Natural killer cell treated with Interleukin-12 subunit alpha and Interleukin-12 subunit beta and Interleukin-15 and Interleukin-18, amount 100 ng/mL, for 72 hours (primary cell): Measurements from ENCODE around the gene RPLP2. TPM values are rescaled to one million over a fixed set of nuclear protein-coding genes. Genes with fewer than 3 reads are reported as not detected.

Source experiments
- ATAC-seq, 2 donors: fragments of 150-1000 bp; cut with Tn5 transposase in 1 of 2; sonication (Bioruptor Pico), chemical (Tn5 transposase) in 1 of 2; 2 replicates each; pipeline ENCODE4 v1.10.0; 2021
- DNase-seq: peaks from one replicate; pipeline ENCODE4 v3.0.0; 2022; ENCODE audit warnings: low spot score
- H3K27ac Mint-ChIP-seq, 2 donors: 1 replicate in 1 of 2; 2 replicates in 1 of 2; pipeline ENCODE4 v1.8.0; 2022; ENCODE audit warnings: mixed read lengths in 2 of 2, mild to moderate bottlenecking in 1 of 2, moderate library complexity in 1 of 2
- H3K27me3 Mint-ChIP-seq, 2 donors: 1 replicate in 1 of 2; 2 replicates in 1 of 2; pipeline ENCODE4 v1.8.0; 2022; ENCODE audit warnings: mixed read lengths in 2 of 2
- H3K36me3 Mint-ChIP-seq: one replicate; pipeline ENCODE4 v1.8.0; 2022; ENCODE audit warnings: mixed read lengths
- H3K4me1 Mint-ChIP-seq, 2 donors: 1 replicate in 1 of 2; 2 replicates in 1 of 2; pipeline ENCODE4 v1.8.0; 2022; ENCODE audit warnings: low read depth in 2 of 2, mixed read lengths in 2 of 2, mild to moderate bottlenecking in 1 of 2
- H3K4me3 Mint-ChIP-seq: one replicate; pipeline ENCODE4 v1.8.0; 2022; ENCODE audit warnings: mixed read lengths
- H3K9me3 Mint-ChIP-seq: 2 replicates; pipeline ENCODE4 v1.8.0; 2022; ENCODE audit warnings: mixed read lengths
- total RNA-seq, 2 donors: library from RNA; stranded (reverse); gene quantifications; one replicate each; pipeline ENCODE4 v1.2.3, GENCODE V29; 2022

Gene RPLP2
- total RNA-seq, 2 donors from 2014 or later, result 1,365 to 2,718 TPM

DNA sequence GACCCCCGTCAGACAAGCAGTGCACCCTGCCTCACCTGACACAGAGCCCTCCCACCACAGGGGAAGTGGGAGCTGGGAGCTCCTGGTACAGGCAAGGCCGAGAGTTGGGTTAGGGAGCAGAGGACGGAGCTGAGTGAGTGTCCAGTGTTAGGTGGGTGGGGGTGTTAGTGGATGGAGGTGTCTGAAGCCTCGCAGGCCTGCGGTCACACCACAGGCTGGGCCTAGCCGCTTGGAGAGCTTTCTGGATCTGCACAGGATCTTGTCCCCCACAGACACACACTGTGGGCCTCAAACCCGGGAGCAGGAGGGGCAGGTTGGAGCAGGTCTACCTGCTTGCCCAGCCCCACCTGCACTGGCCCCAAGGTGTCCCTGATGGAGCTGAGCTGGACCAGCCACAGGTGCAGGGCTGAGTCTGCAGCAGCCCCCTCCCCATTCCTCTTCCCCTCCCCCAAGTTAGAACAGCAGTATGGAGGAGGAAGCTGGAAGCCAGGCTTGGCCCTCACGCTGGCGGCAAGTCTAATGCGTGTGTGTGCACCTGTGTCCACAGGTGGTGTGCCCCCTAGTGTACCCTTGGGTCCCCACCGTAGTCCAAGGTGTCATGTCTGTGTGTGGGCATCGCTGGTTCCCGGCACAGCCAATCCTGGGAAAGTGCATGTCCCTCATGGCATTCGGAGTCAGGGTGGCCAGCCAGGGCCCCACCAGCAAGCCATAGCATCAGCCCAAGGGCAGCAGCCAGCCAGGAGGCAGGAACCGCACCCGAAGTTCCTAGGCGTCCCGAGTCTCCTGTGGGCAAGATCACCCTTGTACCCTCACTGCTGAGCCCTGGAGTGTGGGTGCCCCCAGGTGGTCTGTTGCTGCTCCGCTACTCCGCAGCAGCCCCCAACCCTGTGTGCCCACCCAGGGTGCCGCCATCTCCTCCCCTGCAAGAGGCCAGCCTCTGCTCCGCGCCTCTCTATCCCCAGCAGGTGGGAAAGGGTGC, 30.5 kb upstream of the RPLP2 start:
- ATAC-seq (no peak), DNase-seq (no peak)
- Mint-ChIP-seq H3K4me1 (peaks cover 0 to 15% of the 10 kb centered on the region in 2 donors), H3K4me3 (no peak overlapping the region), H3K9me3 (no peaks in the 10 kb centered on the region), H3K27me3 (no peaks in the 10 kb centered on the region), H3K36me3 (no peaks in the 10 kb centered on the region), H3K27ac (no peak overlapping the region)

DNA sequence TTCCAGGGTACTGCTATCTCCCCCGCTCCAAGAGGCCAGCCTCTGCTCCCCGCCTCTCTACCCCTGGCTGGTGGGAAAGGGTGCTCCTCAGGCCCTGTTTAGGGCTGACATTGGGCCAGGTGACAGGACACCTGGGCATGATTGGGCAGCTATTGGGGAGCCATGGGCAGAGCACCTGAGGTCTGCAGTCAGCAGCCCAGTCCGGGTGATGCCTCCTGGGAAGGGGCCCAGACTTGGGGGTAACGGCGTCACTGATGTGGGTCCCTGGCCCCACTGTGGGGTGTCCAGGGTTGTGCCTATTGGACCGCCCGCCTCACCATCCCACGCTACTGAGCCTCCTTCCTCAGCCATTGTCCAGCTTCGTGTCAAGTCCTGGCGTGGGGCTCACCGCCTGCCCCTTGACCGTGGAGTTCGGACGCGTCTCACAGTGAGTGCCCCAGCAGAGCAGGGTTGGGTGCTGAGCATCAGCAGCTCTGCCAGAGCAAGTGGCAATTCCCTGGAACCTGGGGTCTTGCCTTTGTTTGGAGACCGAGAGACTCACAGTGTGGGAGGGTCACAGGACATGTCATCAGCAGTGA, 29.7 kb upstream of the RPLP2 start:
- Mint-ChIP-seq H3K36me3 (no peaks in the 10 kb centered on the region), H3K4me1 (peaks cover 0 to 11% of the 10 kb centered on the region in 2 donors), H3K4me3 (no peak overlapping the region), H3K27ac (no peak overlapping the region), H3K9me3 (no peaks in the 10 kb centered on the region), H3K27me3 (no peaks in the 10 kb centered on the region)
- DNase-seq (no peak), ATAC-seq (no peak)

- Mint-ChIP-seq H3K36me3 (no peaks in the 10 kb centered on the region), H3K4me1 (peaks cover 0 to 6% of the 10 kb centered on the region in 2 donors), H3K9me3 (no peaks in the 10 kb centered on the region), H3K27me3 (no peaks in the 10 kb centered on the region), H3K4me3 (no peak overlapping the region), H3K27ac (no peak overlapping the region)
- ATAC-seq (no peak), DNase-seq (no peak)
Observed at GRCh38 chr11:782264-783174, 27.2 kb upstream of the RPLP2 start.

DNA sequence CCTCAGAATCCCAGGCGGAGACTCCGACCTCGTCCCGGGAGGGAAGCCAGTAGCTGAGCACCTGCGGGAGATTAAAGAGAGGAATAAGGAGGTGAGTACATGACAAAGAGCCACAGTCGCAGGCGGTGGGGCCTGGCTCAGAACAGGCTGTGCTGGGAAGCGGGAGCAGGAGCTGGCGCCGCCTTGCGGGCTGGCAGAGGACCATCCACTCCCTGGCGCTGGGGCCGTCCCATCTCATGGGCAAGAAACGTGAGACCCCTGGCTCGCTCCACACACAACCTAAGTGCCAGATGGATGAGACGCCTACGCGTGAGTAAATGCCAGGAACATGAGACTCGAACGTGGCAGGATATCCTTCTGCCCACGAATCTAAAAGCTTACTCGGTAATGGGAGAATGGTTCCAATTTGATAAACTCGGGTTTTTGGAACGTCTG, 26.2 kb upstream of the RPLP2 start:
- no peaks in the 10 kb centered on the region for H3K9me3 Mint-ChIP-seq
- H3K27me3 Mint-ChIP-seq, result no peaks in the 10 kb centered on the region
- H3K27ac Mint-ChIP-seq, result no peak overlapping the region
- DNase-seq, result no peak
- ATAC-seq, result no peak
- H3K4me3 Mint-ChIP-seq, result no peak overlapping the region
- no peaks in the 10 kb centered on the region for H3K36me3 Mint-ChIP-seq
- H3K4me1 Mint-ChIP-seq, result peaks cover 0 to 6% of the 10 kb centered on the region in 2 donors

- H3K27ac Mint-ChIP-seq, result no peak overlapping the region
- no peaks in the 10 kb centered on the region for H3K36me3 Mint-ChIP-seq
- ATAC-seq, result no peak
- no peaks in the 10 kb centered on the region for H3K9me3 Mint-ChIP-seq
- H3K27me3 Mint-ChIP-seq, result no peaks in the 10 kb centered on the region
- H3K4me3 Mint-ChIP-seq, result no peak overlapping the region
- H3K4me1 Mint-ChIP-seq, result peaks cover 0 to 6% of the 10 kb centered on the region in 2 donors
- DNase-seq, result no peak
Observed at GRCh38 chr11:786235-787083, 23.3 kb upstream of the RPLP2 start.

DNA sequence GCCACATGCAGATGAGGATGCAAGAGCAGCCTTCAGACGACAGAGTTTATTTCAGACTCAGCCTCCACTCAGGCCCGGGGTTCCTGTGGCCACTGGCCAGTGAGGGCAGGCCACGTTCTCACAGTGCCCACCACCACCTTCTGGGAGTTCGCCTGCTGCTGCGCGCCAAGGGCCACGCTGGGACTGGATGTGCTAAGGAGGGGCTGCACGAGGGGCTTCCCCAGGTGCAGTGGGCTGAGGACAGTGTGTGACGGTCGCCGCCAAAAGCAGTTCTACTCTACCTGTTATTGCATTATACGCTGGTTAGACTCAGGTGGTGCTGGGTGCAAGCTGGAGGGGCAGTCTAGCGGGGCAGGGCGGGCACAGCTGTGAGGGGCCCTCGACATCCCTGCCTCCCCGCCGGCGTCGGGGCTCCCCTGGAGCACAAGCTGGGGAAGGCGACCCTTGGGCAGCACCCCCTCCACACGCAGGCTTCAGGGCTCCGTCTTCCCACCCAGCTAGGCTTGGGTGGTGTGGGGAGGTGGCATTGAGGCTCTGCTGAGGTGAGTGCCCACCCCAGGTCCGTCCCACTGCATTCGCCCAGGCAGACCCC, 22.6 kb upstream of the RPLP2 start:
- Mint-ChIP-seq H3K4me3 (no peak overlapping the region), H3K27ac (no peak overlapping the region), H3K9me3 (no peaks in the 10 kb centered on the region), H3K4me1 (peaks cover 0 to 6% of the 10 kb centered on the region in 2 donors), H3K36me3 (no peaks in the 10 kb centered on the region), H3K27me3 (no peaks in the 10 kb centered on the region)
- DNase-seq (no peak), ATAC-seq (no peak)

DNA sequence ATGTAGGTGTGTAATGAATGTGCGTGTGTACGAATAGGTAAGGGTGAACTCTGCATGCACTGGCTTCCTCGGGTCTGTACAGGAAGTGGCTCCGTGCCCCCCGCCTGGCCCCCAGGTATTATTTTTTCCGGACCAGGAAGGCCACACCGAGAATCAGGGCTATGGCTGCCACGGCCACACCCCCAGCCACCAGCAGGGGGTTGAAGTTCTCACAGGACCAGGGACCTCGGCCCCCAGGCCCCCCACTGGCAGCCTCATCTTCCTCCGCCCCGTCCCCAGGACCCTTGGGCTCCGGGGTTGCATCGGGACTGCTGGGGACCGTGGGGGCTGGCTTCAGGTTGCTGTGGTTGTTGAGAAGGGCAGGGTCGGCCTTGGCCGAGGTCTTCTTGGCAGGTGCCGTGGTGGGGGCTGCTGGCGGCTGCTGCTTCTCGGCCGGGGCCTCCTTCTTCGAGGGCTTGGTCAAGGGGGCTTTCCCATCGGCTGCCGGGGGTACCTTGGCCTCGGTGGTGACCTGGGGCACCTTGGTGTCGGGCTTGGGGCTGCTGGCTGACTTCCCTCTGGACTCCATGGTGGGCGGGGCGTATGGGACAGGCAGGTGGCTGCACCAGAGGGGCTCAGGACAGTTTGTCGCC, 21.6 kb upstream of the RPLP2 start:
- ATAC-seq, result no peak
- Mint-ChIP-seq H3K4me1 (peaks cover 0 to 6% of the 10 kb centered on the region in 2 donors), H3K36me3 (no peaks in the 10 kb centered on the region)

GRCh38 chr11:788953-789940, 20.5 kb upstream of the RPLP2 start:
- DNase-seq, result no peak
- Mint-ChIP-seq H3K27ac (no peak overlapping the region), H3K36me3 (no peaks in the 10 kb centered on the region), H3K27me3 (no peaks in the 10 kb centered on the region), H3K4me3 (no peak overlapping the region), H3K9me3 (no peaks in the 10 kb centered on the region), H3K4me1 (peaks cover 0 to 6% of the 10 kb centered on the region in 2 donors)
- no peak for ATAC-seq

More for the DNA sequence above, 21.6 kb upstream of the RPLP2 start:
- Mint-ChIP-seq H3K27ac (no peak overlapping the region), H3K27me3 (no peaks in the 10 kb centered on the region), H3K9me3 (no peaks in the 10 kb centered on the region), H3K4me3 (no peak overlapping the region)
- no peak for DNase-seq

DNA sequence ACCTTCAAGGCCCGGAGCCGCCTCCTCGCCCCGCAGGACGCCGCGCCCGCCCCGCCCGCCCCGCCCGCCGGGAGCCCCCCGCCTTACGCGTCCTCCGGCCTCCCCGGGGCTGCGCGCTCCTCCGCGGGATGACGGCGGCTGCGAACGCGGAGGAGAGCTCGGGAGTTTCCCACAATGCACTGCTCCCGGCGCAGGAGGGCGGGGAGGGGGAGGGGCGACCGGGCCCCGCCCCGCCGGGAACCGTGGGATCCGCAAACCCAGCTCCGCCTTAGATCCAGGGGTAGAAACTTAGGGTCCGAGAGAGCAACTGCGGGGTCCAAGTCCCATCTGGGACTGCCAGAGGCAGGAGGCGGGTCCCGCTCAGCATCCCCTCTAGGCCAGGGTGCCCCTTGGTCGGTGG, 19.8 kb upstream of the RPLP2 start, which contains the start of gene CEND1:
TSS of gene CEND1 (minus strand) at position 148 of the 400 bp plus-strand sequence. CDS start 1,514 bp downstream, outside the sequence.
- DNase-seq (no peak), ATAC-seq (peak; percentile 56 to 66)
- Mint-ChIP-seq H3K4me1 (peaks cover 0 to 6% of the 10 kb centered on the region in 2 donors), H3K27ac (no peak within 1 kb of the TSS), H3K9me3 (no peaks in the 10 kb centered on the region), H3K36me3 (no peaks in the 10 kb centered on the region), H3K4me3 (no peak within 1 kb of the TSS), H3K27me3 (no peaks in the 10 kb centered on the region)

DNA sequence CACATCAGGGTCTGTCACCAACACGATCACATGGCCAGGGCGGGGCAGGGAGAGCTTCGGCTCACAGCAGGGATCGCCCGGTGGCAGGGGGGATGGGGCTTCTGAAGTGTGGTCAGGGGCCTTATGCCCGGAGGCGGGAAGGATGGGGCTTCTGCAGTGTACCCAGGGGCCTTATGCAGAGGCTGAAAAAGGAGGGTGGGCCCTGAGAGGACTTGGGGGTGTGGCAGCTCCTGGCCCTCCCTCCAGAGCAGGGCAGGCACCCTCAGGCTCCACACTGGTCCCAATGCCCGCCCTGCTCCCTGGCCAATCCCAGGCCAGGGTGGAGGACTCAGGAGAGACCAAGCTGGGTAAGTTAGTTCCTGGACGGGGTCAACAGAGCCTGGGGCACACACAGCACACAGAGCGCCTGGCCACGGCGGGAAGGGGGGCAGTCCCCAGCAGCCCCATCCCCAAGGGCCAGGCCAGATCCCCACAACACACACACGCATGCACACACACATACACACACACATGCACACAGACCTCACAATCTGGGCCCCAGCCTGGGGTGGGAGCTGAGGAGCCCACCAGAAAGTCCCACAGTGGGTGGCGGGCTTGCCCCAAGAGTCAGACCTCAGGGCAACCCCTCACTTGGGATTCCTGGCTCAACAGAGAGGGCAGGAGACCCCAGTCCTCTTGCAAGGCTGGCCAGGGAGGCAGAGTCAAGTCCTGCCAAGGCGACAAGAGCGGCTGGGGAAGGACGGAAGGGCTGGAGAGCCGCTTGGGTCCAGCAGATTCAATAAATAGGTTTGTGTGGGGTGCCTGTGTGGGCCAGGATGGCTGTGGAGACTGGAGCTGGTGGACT, 18.8 kb upstream of the RPLP2 start:
- no peak overlapping the region for H3K27ac Mint-ChIP-seq
- H3K4me3 Mint-ChIP-seq, result no peak overlapping the region
- DNase-seq (no peak), ATAC-seq (peak in 1 of 2 donors; percentile 1)
- H3K36me3 Mint-ChIP-seq, result no peaks in the 10 kb centered on the region
- no peaks in the 10 kb centered on the region for H3K27me3 Mint-ChIP-seq
- H3K9me3 Mint-ChIP-seq, result no peaks in the 10 kb centered on the region
- peaks cover 2 to 6% of the 10 kb centered on the region in 2 donors for H3K4me1 Mint-ChIP-seq
